Lower leg skin (tissue), 4 donors: Measurements from ENCODE around the gene TOP3B. TPM values are rescaled to one million over a fixed set of nuclear protein-coding genes. Genes with fewer than 3 reads are reported as not detected.

Experiments
- DNase-seq, 2 donors: peaks; one replicate each; pipeline ENCODE4 v3.0.0-alpha.2; 2019; ENCODE audit warnings: low spot score in 2 of 2
- H3K4me3 ChIP-seq: fragments of 200-600 bp; sonication (generic); 2 replicates; pipeline ENCODE4 v1.5.1; 2017; ENCODE audit warnings: mild to moderate bottlenecking, low read depth; ENCODE audit not compliant: poor library complexity, severe bottlenecking
- POLR2A ChIP-seq, 2 donors: fragments of 450-650 bp; IDR thresholded peaks; one replicate each; pipeline ENCODE4 v1.6.1; 2016 to 2017; ENCODE audit warnings: antibody characterized with exemption in 2 of 2, mild to moderate bottlenecking in 1 of 2, moderate library complexity in 1 of 2
- WGBS, 2 donors: methylation state at CpG; one replicate each; pipeline ENCODE4 v1.1.5; 2018; 5-methylcytosine and 5-hydroxymethylcytosine counted together
- intact Hi-C: fragments of 100-400 bp; cut with DNase I; formaldehyde crosslinking; loops from one replicate; pipeline ENCODE4 v1.15.0; 2023; ENCODE audit warnings: low total_unique reads
- total RNA-seq, 4 donors: library from RNA; depleted of rRNA; stranded (reverse); fragments of >200 nt; gene quantifications; one replicate each; pipeline ENCODE4 v1.1.0, GENCODE V29; 2016
- TF ChIP-seq, protein P1 (sequence below), 3 donors: fragments of 450-650 bp; IDR thresholded peaks; one replicate each; pipeline ENCODE4 v1.5.1; 2016; ENCODE audit warnings: antibody characterized with exemption in 3 of 3, mild to moderate bottlenecking in 3 of 3, moderate library complexity in 2 of 3

Gene TOP3B
- total RNA-seq, 4 donors from 2014 or later: 23.6 to 53.6 (median 29.7) TPM

DNA sequence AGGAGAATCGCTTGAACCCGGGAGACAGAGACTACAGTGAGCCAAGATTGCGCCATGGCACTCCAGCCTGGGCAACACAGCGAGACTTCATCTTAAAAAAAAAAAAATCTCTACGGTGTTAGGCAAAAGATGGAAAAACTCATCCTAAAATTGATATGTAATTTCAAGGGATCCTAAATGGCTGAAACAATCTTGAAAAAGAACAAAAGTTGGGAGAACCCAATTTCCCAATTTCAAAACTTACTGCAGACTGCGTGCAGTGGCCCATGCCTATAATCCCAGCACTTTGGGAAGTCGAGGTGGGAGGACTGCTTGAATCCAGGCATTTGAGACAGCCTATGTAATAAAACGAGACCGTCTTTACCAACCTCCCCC is 31.7 kb upstream of the TOP3B start:
- H3K4me3 ChIP-seq: no peak overlapping the region
- DNase-seq: no peak
- intact Hi-C loops: no loop called here
- WGBS, 2 donors: 91 to 94% methylated on average over 9 of the region's 9 CpGs
- TF ChIP-seq POLR2A (IDR thresholded peaks at IDR 0.05): no peak
- TF ChIP-seq, protein P1, sequence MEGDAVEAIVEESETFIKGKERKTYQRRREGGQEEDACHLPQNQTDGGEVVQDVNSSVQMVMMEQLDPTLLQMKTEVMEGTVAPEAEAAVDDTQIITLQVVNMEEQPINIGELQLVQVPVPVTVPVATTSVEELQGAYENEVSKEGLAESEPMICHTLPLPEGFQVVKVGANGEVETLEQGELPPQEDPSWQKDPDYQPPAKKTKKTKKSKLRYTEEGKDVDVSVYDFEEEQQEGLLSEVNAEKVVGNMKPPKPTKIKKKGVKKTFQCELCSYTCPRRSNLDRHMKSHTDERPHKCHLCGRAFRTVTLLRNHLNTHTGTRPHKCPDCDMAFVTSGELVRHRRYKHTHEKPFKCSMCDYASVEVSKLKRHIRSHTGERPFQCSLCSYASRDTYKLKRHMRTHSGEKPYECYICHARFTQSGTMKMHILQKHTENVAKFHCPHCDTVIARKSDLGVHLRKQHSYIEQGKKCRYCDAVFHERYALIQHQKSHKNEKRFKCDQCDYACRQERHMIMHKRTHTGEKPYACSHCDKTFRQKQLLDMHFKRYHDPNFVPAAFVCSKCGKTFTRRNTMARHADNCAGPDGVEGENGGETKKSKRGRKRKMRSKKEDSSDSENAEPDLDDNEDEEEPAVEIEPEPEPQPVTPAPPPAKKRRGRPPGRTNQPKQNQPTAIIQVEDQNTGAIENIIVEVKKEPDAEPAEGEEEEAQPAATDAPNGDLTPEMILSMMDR (IDR thresholded peaks at IDR 0.05): no peak

DNA sequence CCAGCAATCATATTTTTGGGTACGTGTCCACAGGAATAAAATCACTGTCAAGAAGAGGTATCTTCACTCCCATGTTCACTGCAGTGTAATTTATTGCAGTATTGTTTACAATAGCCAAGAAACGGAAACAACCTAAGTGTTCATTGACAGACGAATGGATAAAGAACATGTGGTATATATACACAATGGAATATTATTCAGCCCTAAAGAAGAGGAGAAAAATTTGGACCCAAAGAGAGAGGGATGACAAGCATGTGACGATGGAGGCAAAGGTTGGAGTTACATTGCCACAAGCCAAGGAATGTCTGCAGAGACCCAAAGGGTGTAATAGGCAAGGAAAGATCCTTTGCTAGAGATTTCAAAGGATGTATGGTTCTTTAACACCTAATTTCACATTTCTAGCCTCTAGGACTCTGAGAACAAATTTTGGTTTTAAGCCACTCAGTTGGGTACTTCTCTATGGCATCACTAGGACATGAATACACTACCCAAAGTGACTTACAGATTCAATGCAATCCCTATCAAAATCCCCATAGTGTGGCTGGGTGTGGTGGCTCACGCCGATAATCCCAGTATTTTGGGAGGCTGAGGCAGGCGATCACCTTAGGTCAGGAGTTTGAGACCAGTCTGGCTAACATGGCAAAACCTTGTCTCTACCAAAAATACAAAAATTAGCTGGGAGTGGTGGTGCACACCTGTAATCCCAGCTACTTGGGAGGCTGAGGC is 31.1 kb upstream of the TOP3B start:
- peak in 1 of 2 donors; percentile 48 for DNase-seq
- TF ChIP-seq, protein P1 (IDR thresholded peaks at IDR 0.05): no peak
- TF ChIP-seq POLR2A (IDR thresholded peaks at IDR 0.05): no peak
- H3K4me3 ChIP-seq: no peak overlapping the region
- WGBS, 2 donors: 96 to 98% methylated on average over 7 of the region's 7 CpGs
- intact Hi-C loops: no loop called here

DNA sequence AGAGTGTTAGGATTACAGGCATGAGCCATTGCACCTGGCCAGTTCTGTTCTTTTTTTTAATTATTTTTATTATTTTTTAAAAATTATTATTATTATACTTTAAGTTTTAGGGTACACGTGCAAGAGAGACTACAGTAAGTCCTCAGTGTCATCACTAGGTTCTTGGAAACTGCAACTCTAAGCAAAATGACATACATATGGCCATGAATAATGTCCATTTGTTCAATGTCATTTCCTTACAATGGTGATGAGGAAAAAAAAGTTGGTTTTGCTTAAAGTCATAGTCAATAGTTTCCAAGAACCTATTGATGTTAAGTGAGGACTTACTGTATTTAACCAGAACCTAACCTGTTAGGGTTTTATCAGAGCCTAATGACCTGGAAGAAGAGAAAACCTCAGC is 29.4 kb upstream of the TOP3B start:
- TF ChIP-seq POLR2A (IDR thresholded peaks at IDR 0.05): no peak
- TF ChIP-seq, protein P1 (IDR thresholded peaks at IDR 0.05): no peak
- no peak for DNase-seq
- intact Hi-C loops: no loop called here
- 77 to 79% methylated on average over 1 of the region's 1 CpG for WGBS, 2 donors
- no peak overlapping the region for H3K4me3 ChIP-seq

DNA sequence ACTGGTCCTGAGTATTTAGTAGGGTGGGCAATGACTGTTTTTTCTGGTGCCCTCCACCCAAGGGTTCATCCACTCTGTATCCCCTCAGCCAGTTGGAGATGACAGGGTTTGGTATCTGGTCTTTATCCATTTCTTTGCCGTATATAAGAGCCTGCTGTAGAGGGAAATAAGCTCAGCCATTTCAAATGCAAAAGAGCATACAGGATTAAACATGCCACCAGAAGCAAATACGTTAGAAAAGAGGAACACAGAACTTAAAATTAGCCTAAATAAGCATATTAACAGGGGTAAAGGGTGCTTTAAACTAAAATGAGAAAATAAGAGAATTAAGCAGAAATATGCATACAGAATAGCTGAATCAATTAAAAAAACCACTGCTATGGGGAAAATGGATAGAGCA is 27.8 kb upstream of the TOP3B start:
- no peak for TF ChIP-seq POLR2A (IDR thresholded peaks at IDR 0.05)
- TF ChIP-seq, protein P1 (IDR thresholded peaks at IDR 0.05): no peak
- DNase-seq: no peak
- intact Hi-C loops: no loop called here
- H3K4me3 ChIP-seq: no peak overlapping the region
- 43 to 50% methylated on average over 2 of the region's 2 CpGs for WGBS, 2 donors

DNA sequence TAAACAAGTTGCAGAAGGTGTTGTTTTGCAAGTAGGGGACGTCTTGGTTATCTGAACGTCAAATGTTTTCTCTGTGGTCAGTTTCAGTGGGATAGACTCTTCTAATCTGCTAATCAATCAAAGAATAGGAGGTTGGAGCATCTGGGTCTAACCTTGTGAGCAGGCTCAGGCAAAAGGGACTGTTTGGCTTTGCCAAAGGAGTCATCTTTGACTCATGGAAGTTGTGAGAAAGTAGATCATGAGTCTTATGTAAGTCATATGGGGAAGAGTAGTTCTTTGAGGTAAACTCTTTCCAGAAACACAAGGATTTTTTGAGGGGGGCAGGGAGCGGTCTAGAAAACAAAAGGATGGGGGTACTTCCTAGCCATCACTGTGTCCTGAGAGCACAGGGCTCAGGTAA is 27.1 kb upstream of the TOP3B start:
- peak in 1 of 2 donors; percentile 29 for DNase-seq
- WGBS, 2 donors: 74 to 76% methylated on average over 3 of the region's 3 CpGs
- TF ChIP-seq POLR2A (IDR thresholded peaks at IDR 0.05): no peak
- TF ChIP-seq, protein P1 (IDR thresholded peaks at IDR 0.05): no peak
- intact Hi-C loops: no loop called here
- H3K4me3 ChIP-seq: no peak overlapping the region

DNA sequence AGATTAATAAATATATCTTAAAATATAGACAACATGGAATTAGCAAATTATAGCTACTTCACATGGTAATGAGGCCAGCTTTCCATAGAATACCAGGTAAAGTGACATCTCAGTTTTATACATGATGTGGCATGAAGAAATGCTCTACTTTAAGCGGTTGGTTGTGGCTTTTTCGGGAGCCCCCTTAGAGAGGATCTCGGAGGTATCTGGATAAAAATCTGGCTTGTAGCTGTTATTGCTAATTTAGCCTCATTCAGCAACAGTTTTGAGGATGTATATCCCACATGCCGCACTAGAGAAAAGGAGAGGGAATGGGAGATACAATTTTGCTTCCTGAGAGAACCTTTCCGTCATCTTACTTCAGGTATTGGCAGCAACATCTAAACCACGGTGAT is 24.0 kb upstream of the TOP3B start:
- 94% methylated on average over 6 of the region's 6 CpGs for whole genome bisulfite sequencing, 2 donors
- intact Hi-C loops: no loop called here
- DNase-seq: peak in 1 of 2 donors; percentile 21
- no peak overlapping the region for H3K4me3 ChIP-seq
- TF ChIP-seq, protein P1 (IDR thresholded peaks at IDR 0.05): no peak
- no peak for TF ChIP-seq POLR2A (IDR thresholded peaks at IDR 0.05)
